Subcutaneous adipose tissue (tissue), 4 donors: ENCODE measurements around the gene SPACA6. TPM values are rescaled to one million over a fixed set of nuclear protein-coding genes. Genes with fewer than 3 reads are reported as not detected.

ENCODE experiments used
- CTCF ChIP-seq: fragments of 450-650 bp; IDR thresholded peaks from one replicate; pipeline ENCODE4 v1.5.1; 2016; ENCODE audit warnings: low read depth, mild to moderate bottlenecking, control low read depth, antibody characterized with exemption, moderate library complexity
- total RNA-seq, 4 donors: library from RNA; depleted of rRNA; stranded (reverse); fragments of >200 nt; gene quantifications; one replicate each; pipeline ENCODE4 v1.1.0, GENCODE V29; 2016

The SPACA6 gene
- total RNA-seq, 4 donors from 2014 or later: 2.6 to 10.8 (median 7.0) TPM

- TF ChIP-seq CTCF: no peak
Measured at GRCh38 chr19:51654783-51655182, 38.3 kb upstream of the SPACA6 start.

- TF ChIP-seq CTCF: no peak
Measured at GRCh38 chr19:51660975-51661600, 32.0 kb upstream of the SPACA6 start.

GRCh38 chr19:51663650-51664049, 29.5 kb upstream of the SPACA6 start:
- no peak for TF ChIP-seq CTCF

GRCh38 chr19:51664131-51664530, 29.0 kb upstream of the SPACA6 start:
- no peak for TF ChIP-seq CTCF

- TF ChIP-seq CTCF: no peak
Measured at GRCh38 chr19:51664997-51665396, 28.1 kb upstream of the SPACA6 start.

GRCh38 chr19:51668216-51668615, 24.9 kb upstream of the SPACA6 start:
- TF ChIP-seq CTCF: no peak

- no peak for TF ChIP-seq CTCF
Measured at GRCh38 chr19:51676566-51677083, 16.5 kb upstream of the SPACA6 start.
